Spleen (tissue), 11 donors: Measurements from ENCODE around the gene GOLGA7B. TPM values are rescaled to one million over a fixed set of nuclear protein-coding genes. Genes with fewer than 3 reads are reported as not detected.

ENCODE experiments used
- DNase-seq: peaks from one replicate; pipeline ENCODE4 v3.0.0-alpha.2; 2020
- H3K27ac ChIP-seq, 8 donors: fragments of 200-600 bp; sonication (generic) in 7 of 8; 1 replicate in 4 of 8; 2 replicates in 4 of 8; pipeline versions ENCODE4 v1.5.0 to v1.8.0; 2016 to 2021; ENCODE audit warnings: inconsistent platforms in 4 of 8, mild to moderate bottlenecking in 4 of 8, moderate library complexity in 1 of 8
- H3K27me3 ChIP-seq, 7 donors: fragments of 200-600 bp; sonication (generic) in 6 of 7; replicated peaks in 1 of 7; 1 replicate in 4 of 7; 2 replicates in 3 of 7; pipeline versions ENCODE4 v1.5.0 to v1.8.0; 2016 to 2021; ENCODE audit warnings: inconsistent platforms in 3 of 7, mild to moderate bottlenecking in 1 of 7
- H3K36me3 ChIP-seq, 6 donors: fragments of 200-600 bp; sonication (generic) in 5 of 6; 1 replicate in 4 of 6; 2 replicates in 2 of 6; pipeline versions ENCODE4 v1.5.0 to v1.8.0; 2016 to 2021; ENCODE audit warnings: inconsistent platforms in 2 of 6
- H3K4me1 ChIP-seq, 6 donors: fragments of 200-600 bp; sonication (generic) in 5 of 6; 1 replicate in 3 of 6; 2 replicates in 3 of 6; pipeline versions ENCODE4 v1.5.0 to v1.8.0; 2016 to 2021; ENCODE audit warnings: inconsistent platforms in 3 of 6
- H3K4me3 ChIP-seq, 8 donors: fragments of 200-600 bp; sonication (generic) in 7 of 8; 1 replicate in 4 of 8; 2 replicates in 4 of 8; pipeline versions ENCODE4 v1.5.0 to v1.8.0; 2016 to 2021; ENCODE audit warnings: inconsistent platforms in 4 of 8, mild to moderate bottlenecking in 4 of 8, moderate library complexity in 2 of 8
- H3K9me3 ChIP-seq, 8 donors: fragments of 200-600 bp; sonication (generic) in 7 of 8; 1 replicate in 4 of 8; 2 replicates in 4 of 8; pipeline versions ENCODE4 v1.5.0 to v1.8.0; 2016 to 2021; ENCODE audit warnings: inconsistent platforms in 4 of 8
- CTCF ChIP-seq, 11 experiments: fragments of 200-600 bp in 7 of 11; fragments of 450-650 bp in 4 of 11; sonication (generic) in 4 of 11; IDR thresholded peaks in 8 of 11; conservative IDR thresholded peaks in 3 of 11; 1 replicate in 7 of 11; 2 replicates in 4 of 11; pipeline versions ENCODE4 v1.4.0 to v1.8.0; 2016 to 2021; ENCODE audit warnings: antibody characterized with exemption in 11 of 11, inconsistent platforms in 4 of 11, mild to moderate bottlenecking in 1 of 11
- POLR2A ChIP-seq, 3 donors: fragments of 450-650 bp; IDR thresholded peaks; one replicate each; pipeline ENCODE4 v1.5.1; 2017; ENCODE audit warnings: antibody characterized with exemption in 3 of 3, mild to moderate bottlenecking in 1 of 3
- POLR2AphosphoS5 ChIP-seq, 3 donors: sonication (generic); formaldehyde crosslinking; IDR thresholded peaks; one replicate each; pipeline ENCODE4 v1.5.1; 2017; ENCODE audit warnings: antibody characterized with exemption in 3 of 3
- WGBS, 5 donors: extraction: QIAGEN DNeasy Blood & Tissue Kit in 3 of 5; methylation state at CpG; one replicate each; pipeline versions ENCODE4 v1.1.5 to v1.1.7; 2013 to 2018; 5-methylcytosine and 5-hydroxymethylcytosine counted together
- intact Hi-C: fragments of 100-400 bp; cut with DNase I; formaldehyde crosslinking; loops from one replicate; pipeline ENCODE4 v1.15.0; 2023; ENCODE audit warnings: low total_unique reads
- polyA plus RNA-seq, 3 donors: library from polyadenylated mRNA; stranded (reverse); fragments of 200-250 nt; gene quantifications; one replicate each; pipeline ENCODE4 v1.2.1, GENCODE V29; 2013
- total RNA-seq, 7 donors: library from RNA; depleted of rRNA in 3 of 7; stranded (reverse); fragments of >200 nt in 3 of 7; fragmentation: NEBNext Ultra II Directional in 4 of 7; extraction: Animal tissue kit (Norgen Biotek cat#: 25700) in 4 of 7; gene quantifications; one replicate each; pipeline versions ENCODE4 v1.1.0 to v1.2.1, GENCODE V29; 2016 to 2021
- donor health status: healthy with polysubstance abuse.
- donor health status: DM: no; HTN: no; CAD: no; lungs with moderate emphysema.
- donor health status: DM: no; HTN: no; CAD: no.
- donor health status: Bipolar disorder and iron deficiency.
- donor health status: healthy.
- donor health status: DM: no; HTN: no; CAD: no.
- donor health status: DM: yes; HTN: yes; CAD: no.

GOLGA7B gene
- total and polyA plus RNA-seq, 10 donors, result 0.27 to 1.0 (median 0.52) TPM

- H3K4me1 ChIP-seq, result no peaks in the 10 kb centered on the region
- no peaks in the 10 kb centered on the region for H3K36me3 ChIP-seq
- H3K4me3 ChIP-seq, result no peak overlapping the region
- 58 to 75% (median 65%) methylated on average over 5 of the region's 5 CpGs for WGBS, 5 donors
- H3K27me3 ChIP-seq, result peaks cover 0 to 68% (median 8%) of the 10 kb centered on the region in 7 donors
- TF ChIP-seq CTCF (IDR thresholded peaks at IDR 0.05 in 8 of 11, conservative IDR thresholded peaks at IDR 0.05 in 3 of 11) (no peak), POLR2A (IDR thresholded peaks at IDR 0.05) (no peak), POLR2AphosphoS5 (IDR thresholded peaks at IDR 0.05) (no peak)
- intact Hi-C loops, result no loop called here
- no peak overlapping the region for H3K27ac ChIP-seq
- no peak for DNase-seq
- H3K9me3 ChIP-seq, result no peaks in the 10 kb centered on the region
Measured at GRCh38 chr10:97904018-97904381, 54.4 kb downstream of the GOLGA7B start.

GRCh38 chr10:97904576-97904975 lies 54.9 kb downstream of the GOLGA7B start:
- no peaks in the 10 kb centered on the region for H3K4me1 ChIP-seq
- intact Hi-C loops, result no loop called here
- WGBS, 5 donors, result 80 to 87% (median 82%) methylated on average over 11 of the region's 11 CpGs

GRCh38 chr10:97905276-97905675 lies 55.6 kb downstream of the GOLGA7B start:
- intact Hi-C loops, result no loop called here
- Histone ChIP-seq H3K27me3 (peaks cover 0 to 58% (median 8%) of the 10 kb centered on the region in 7 donors), H3K27ac (no peak overlapping the region), H3K4me1 (no peaks in the 10 kb centered on the region), H3K36me3 (no peaks in the 10 kb centered on the region), H3K4me3 (no peak overlapping the region), H3K9me3 (no peaks in the 10 kb centered on the region)
- no peak for DNase-seq
- 59 to 75% (median 66%) methylated on average over 8 of the region's 8 CpGs for WGBS, 5 donors
- TF ChIP-seq POLR2AphosphoS5 (IDR thresholded peaks at IDR 0.05) (no peak), CTCF (IDR thresholded peaks at IDR 0.05 in 8 of 11, conservative IDR thresholded peaks at IDR 0.05 in 3 of 11) (no peak), POLR2A (IDR thresholded peaks at IDR 0.05) (no peak)

More at GRCh38 chr10:97904576-97904975, 54.9 kb downstream of the GOLGA7B start:
- Histone ChIP-seq H3K4me3 (no peak overlapping the region), H3K9me3 (no peaks in the 10 kb centered on the region), H3K27ac (no peak overlapping the region), H3K36me3 (no peaks in the 10 kb centered on the region), H3K27me3 (peaks cover 0 to 62% (median 8%) of the 10 kb centered on the region in 7 donors)
- TF ChIP-seq POLR2A (IDR thresholded peaks at IDR 0.05), result no peak
- no peak for TF ChIP-seq CTCF (IDR thresholded peaks at IDR 0.05 in 8 of 11, conservative IDR thresholded peaks at IDR 0.05 in 3 of 11)
- no peak for TF ChIP-seq POLR2AphosphoS5 (IDR thresholded peaks at IDR 0.05)
- no peak for DNase-seq

GRCh38 chr10:97907211-97907610 lies 57.6 kb downstream of the GOLGA7B start:
- no peaks in the 10 kb centered on the region for H3K36me3 ChIP-seq
- H3K4me1 ChIP-seq, result no peaks in the 10 kb centered on the region
- intact Hi-C loops, result no loop called here
- no peak overlapping the region for H3K4me3 ChIP-seq
- WGBS, 5 donors, result 64 to 88% (median 83%) methylated on average over 5 to 6 of the region's 6 CpGs
- peaks cover 0 to 65% (median 8%) of the 10 kb centered on the region in 7 donors for H3K27me3 ChIP-seq
- no peaks in the 10 kb centered on the region for H3K9me3 ChIP-seq
- no peak overlapping the region for H3K27ac ChIP-seq
- no peak for TF ChIP-seq POLR2AphosphoS5 (IDR thresholded peaks at IDR 0.05)
- TF ChIP-seq POLR2A (IDR thresholded peaks at IDR 0.05), result no peak
- TF ChIP-seq CTCF (IDR thresholded peaks at IDR 0.05 in 8 of 11, conservative IDR thresholded peaks at IDR 0.05 in 3 of 11), result no peak
- no peak for DNase-seq
